Stimulated activated naive B cell treated with anti-CD40 and anti-IgM and Interleukin-4, amounts not matched to agents 10 μg/mL and 1 μg/mL and 100 μg/mL, for 72 hours (primary cell): ENCODE results near the gene B3GALT5.

Experiments used
- ATAC-seq, 2 donors: fragments of 150-1000 bp; cut with Tn5 transposase; replicated peaks; 2 replicates each; pipeline ENCODE4 v1.10.0; 2021; ENCODE audit warnings: moderate library complexity in 1 of 2
- DNase-seq: peaks from one replicate; pipeline ENCODE4 v3.0.0; 2021
- H3K27ac Mint-ChIP-seq: one replicate; pipeline ENCODE4 v1.8.0; 2022; ENCODE audit warnings: mild to moderate bottlenecking, mixed read lengths
- H3K27me3 Mint-ChIP-seq, 2 donors: one replicate each; pipeline ENCODE4 v1.8.0; 2022; ENCODE audit warnings: mixed read lengths in 2 of 2
- H3K36me3 Mint-ChIP-seq, 2 donors: one replicate each; pipeline ENCODE4 v1.8.0; 2022; ENCODE audit warnings: mixed read lengths in 2 of 2, mild to moderate bottlenecking in 1 of 2
- H3K4me1 Mint-ChIP-seq, 2 donors: one replicate each; pipeline ENCODE4 v1.8.0; 2022; ENCODE audit warnings: mixed read lengths in 2 of 2, mild to moderate bottlenecking in 1 of 2
- H3K4me3 Mint-ChIP-seq, 2 donors: one replicate each; pipeline ENCODE4 v1.8.0; 2022; ENCODE audit warnings: mild to moderate bottlenecking in 2 of 2, mixed read lengths in 2 of 2, moderate library complexity in 1 of 2
- H3K9me3 Mint-ChIP-seq, 2 donors: one replicate each; pipeline ENCODE4 v1.8.0; 2022; ENCODE audit warnings: mixed read lengths in 2 of 2, mild to moderate bottlenecking in 1 of 2

The B3GALT5 gene

GRCh38 chr21:39595465-39595864 is 17.3 kb upstream of the B3GALT5 start:
- no peaks in the 10 kb centered on the region for H3K9me3 Mint-ChIP-seq
- no peaks in the 10 kb centered on the region for H3K4me1 Mint-ChIP-seq

GRCh38 chr21:39597595-39597994 is 15.1 kb upstream of the B3GALT5 start:
- H3K4me1 Mint-ChIP-seq, result no peaks in the 10 kb centered on the region
- no peak overlapping the region for H3K4me3 Mint-ChIP-seq
- no peak for DNase-seq
- no peaks in the 10 kb centered on the region for H3K36me3 Mint-ChIP-seq
- peaks cover 9 to 18% of the 10 kb centered on the region in 2 donors for H3K27me3 Mint-ChIP-seq
- H3K9me3 Mint-ChIP-seq, result no peaks in the 10 kb centered on the region
- ATAC-seq, result no peak
- H3K27ac Mint-ChIP-seq, result no peak overlapping the region

More at GRCh38 chr21:39595465-39595864, 17.3 kb upstream of the B3GALT5 start:
- Mint-ChIP-seq H3K36me3 (no peaks in the 10 kb centered on the region), H3K27ac (no peak overlapping the region), H3K4me3 (no peak overlapping the region), H3K27me3 (peaks cover 0 to 6% of the 10 kb centered on the region in 2 donors)
- DNase-seq (no peak), ATAC-seq (no peak)

- Mint-ChIP-seq H3K9me3 (no peaks in the 10 kb centered on the region), H3K27me3 (peaks cover 9 to 18% of the 10 kb centered on the region in 2 donors), H3K4me1 (no peaks in the 10 kb centered on the region), H3K4me3 (no peak overlapping the region), H3K27ac (no peak overlapping the region), H3K36me3 (no peaks in the 10 kb centered on the region)
- DNase-seq (no peak), ATAC-seq (no peak)
Measured at GRCh38 chr21:39599191-39599970, 13.4 kb upstream of the B3GALT5 start.

DNA sequence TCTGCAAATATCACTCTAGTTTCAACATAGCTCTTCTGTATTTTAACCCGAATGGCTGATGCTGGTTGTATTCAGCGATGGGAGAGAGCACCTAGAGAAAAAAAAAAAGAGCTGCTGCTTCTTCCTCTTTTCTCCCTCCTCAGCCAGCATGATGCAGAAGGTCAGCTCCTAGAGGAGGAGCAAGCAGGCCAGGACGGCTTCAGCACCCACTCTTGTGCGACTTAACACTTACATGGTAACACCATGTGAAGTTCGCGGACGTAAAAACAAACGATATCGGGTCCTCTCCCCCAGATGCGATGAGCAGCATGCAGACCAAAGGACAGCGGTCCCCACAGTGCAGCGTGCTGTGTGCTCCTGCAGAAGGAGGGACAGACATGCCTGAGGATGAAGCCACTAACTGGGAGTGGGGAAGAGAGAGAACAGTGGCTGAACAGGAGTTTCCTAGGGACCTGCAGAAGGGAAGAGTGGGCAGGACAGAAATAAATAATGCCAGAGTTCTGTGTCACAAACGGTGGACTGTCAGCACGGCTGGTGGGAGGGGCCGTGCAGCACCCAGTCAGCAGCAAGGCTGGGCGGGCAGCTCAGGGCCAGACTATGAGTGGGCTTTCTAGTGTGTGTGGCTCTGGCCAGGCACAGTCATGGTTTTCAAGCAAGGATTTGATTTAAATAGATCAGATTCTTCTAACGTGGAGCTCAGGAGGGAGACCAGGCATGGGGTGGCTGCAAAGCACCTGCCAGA is 11.4 kb upstream of the B3GALT5 start:
- Mint-ChIP-seq H3K4me1 (no peaks in the 10 kb centered on the region), H3K4me3 (no peak overlapping the region), H3K36me3 (no peaks in the 10 kb centered on the region), H3K27ac (no peak overlapping the region), H3K9me3 (no peaks in the 10 kb centered on the region), H3K27me3 (peaks cover 9 to 18% of the 10 kb centered on the region in 2 donors)
- DNase-seq (no peak), ATAC-seq (no peak)

DNA sequence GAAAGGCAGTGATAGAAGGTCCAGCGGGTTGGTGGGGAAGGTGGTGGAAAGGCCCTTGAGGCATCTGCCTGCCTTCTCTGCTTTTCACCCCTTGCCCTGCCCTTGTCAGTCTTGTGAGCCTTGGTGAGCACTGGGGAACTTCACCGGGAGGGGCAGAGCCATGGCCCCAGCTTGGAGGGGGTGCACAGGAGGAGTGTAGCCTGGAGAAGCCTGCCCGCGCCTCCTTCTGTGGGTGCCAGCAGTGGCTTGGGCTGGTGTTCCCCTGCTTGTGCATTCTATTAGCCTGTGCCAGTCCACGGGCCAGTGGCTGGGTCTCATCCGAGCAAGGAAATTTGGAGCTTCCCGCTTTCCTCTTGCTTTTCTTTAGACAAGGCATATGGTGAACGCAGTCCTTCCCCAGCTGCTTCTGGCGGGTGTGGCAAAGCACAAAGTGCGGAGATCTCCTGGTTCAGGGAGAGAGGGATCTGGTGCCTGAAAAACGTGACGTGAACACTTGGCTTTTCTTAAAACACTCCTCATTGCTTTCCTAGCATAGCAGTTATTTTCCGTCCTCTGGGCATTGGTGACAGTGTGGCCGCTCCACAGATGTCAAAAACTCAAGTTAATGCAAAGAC is 10.6 kb upstream of the B3GALT5 start:
- H3K36me3 Mint-ChIP-seq, result no peaks in the 10 kb centered on the region
- ATAC-seq (no peak), DNase-seq (no peak)
- no peak overlapping the region for H3K27ac Mint-ChIP-seq
- H3K4me1 Mint-ChIP-seq, result no peaks in the 10 kb centered on the region
- H3K4me3 Mint-ChIP-seq, result no peak overlapping the region
- peaks cover 9 to 18% of the 10 kb centered on the region in 2 donors for H3K27me3 Mint-ChIP-seq
- no peaks in the 10 kb centered on the region for H3K9me3 Mint-ChIP-seq

DNA sequence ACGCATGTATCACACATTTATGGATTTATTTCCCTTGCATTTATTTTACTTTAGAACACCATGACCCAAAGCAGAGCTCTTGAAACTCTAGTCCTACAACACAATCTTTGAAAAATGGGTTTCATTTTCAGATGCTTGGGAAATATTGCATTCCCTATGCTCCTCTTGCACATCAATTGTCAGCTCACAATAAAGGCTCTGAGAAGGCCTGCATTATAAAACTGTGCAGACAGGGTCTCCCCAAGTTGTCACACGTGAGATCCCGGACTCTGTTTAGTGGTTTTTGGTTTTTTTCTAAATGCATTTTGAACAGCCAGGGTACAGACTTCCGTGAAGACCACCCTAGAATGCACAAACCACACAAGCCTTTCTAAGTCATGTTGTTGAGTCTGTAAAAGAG is 9.9 kb upstream of the B3GALT5 start:
- no peaks in the 10 kb centered on the region for H3K36me3 Mint-ChIP-seq
- no peaks in the 10 kb centered on the region for H3K4me1 Mint-ChIP-seq
- H3K27me3 Mint-ChIP-seq, result peaks cover 9 to 18% of the 10 kb centered on the region in 2 donors
- no peaks in the 10 kb centered on the region for H3K9me3 Mint-ChIP-seq
- DNase-seq, result no peak
- no peak overlapping the region for H3K4me3 Mint-ChIP-seq
- ATAC-seq, result no peak
- no peak overlapping the region for H3K27ac Mint-ChIP-seq

DNA sequence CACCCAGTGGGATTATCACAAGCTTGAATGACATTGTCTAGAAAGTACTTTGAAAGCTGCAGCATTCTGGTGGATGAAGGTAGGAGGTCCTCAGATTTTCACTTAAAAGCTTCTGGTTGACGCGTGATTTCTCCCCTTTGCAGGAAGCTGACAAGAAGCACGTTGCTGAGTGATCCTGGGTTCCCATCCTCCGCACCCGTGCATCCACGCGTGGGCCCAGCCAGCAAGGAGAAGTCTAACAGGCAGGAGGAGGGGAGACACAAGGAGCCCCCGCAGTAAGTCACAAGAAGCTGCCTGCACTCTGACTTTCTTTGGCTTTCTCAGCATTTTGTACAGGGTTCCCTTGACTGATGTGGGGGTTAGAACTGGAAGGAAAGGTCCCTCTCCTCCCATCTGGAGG is 7.8 kb upstream of the B3GALT5 start:
- ATAC-seq, result no peak
- H3K4me3 Mint-ChIP-seq, result no peak overlapping the region
- H3K27ac Mint-ChIP-seq, result no peak overlapping the region
- DNase-seq, result no peak
- H3K27me3 Mint-ChIP-seq, result peaks cover 21 to 25% of the 10 kb centered on the region in 2 donors
- H3K9me3 Mint-ChIP-seq, result no peaks in the 10 kb centered on the region
- H3K4me1 Mint-ChIP-seq, result no peaks in the 10 kb centered on the region
- H3K36me3 Mint-ChIP-seq, result no peaks in the 10 kb centered on the region

GRCh38 chr21:39610703-39611102 is 2.0 kb upstream of the B3GALT5 start:
- DNase-seq (no peak), ATAC-seq (no peak)
- no peaks in the 10 kb centered on the region for H3K36me3 Mint-ChIP-seq
- no peak overlapping the region for H3K27ac Mint-ChIP-seq
- H3K4me3 Mint-ChIP-seq, result no peak overlapping the region
- no peaks in the 10 kb centered on the region for H3K9me3 Mint-ChIP-seq
- peaks cover 5 to 7% of the 10 kb centered on the region in 2 donors for H3K4me1 Mint-ChIP-seq
- peaks cover 43 to 58% of the 10 kb centered on the region in 2 donors for H3K27me3 Mint-ChIP-seq

DNA sequence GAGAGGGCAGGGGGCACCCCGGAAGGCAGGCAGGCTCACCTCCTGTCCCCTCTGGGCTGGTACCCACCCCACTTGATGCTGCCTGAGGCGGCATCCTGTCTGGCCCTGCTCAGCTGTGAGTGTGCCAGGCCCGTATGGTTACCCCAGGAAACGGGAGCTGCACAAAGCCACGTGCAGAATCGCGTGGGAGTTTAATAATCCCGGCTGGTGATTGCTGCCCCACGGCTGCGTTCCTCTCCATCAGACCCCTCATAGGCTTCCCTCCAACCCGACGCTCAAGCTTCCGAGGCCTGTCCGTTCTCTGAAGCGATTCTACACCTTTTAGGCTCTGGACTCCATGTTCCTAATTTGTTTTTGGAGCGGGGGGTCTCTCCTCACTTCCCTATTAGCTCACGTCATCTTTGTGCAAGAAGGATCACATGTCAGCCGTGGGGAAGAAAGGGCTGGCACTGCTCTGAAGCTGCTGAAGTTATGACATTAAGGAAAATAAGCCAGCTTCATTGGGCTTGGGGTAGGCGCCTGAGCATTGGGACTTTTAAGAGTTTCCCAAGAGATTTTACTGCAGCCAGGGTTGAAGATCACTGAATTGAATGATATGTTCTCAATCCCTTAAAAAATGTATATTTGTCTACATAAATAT is 1.1 kb upstream of the B3GALT5 start:
- H3K27ac Mint-ChIP-seq, result no peak overlapping the region
- H3K36me3 Mint-ChIP-seq, result no peaks in the 10 kb centered on the region
- H3K4me3 Mint-ChIP-seq, result no peak overlapping the region
- H3K27me3 Mint-ChIP-seq, result peaks cover 48 to 64% of the 10 kb centered on the region in 2 donors
- no peak for DNase-seq
- H3K9me3 Mint-ChIP-seq, result no peaks in the 10 kb centered on the region
- no peak for ATAC-seq
- H3K4me1 Mint-ChIP-seq, result peaks cover 5 to 7% of the 10 kb centered on the region in 2 donors

- Mint-ChIP-seq H3K36me3 (no peaks in the 10 kb centered on the region), H3K4me3 (no peak overlapping the region), H3K27me3 (peaks cover 53 to 64% of the 10 kb centered on the region in 2 donors), H3K4me1 (peaks cover 5 to 7% of the 10 kb centered on the region in 2 donors), H3K27ac (no peak overlapping the region), H3K9me3 (no peaks in the 10 kb centered on the region)
- ATAC-seq (no peak), DNase-seq (no peak)
Measured at GRCh38 chr21:39613041-39613934, 548 bp downstream of the B3GALT5 start.

- Mint-ChIP-seq H3K27me3 (peaks cover 37 to 49% of the 10 kb centered on the region in 2 donors), H3K27ac (no peak overlapping the region), H3K9me3 (peaks cover 0 to 4% of the 10 kb centered on the region in 2 donors)
Measured at GRCh38 chr21:39616211-39616772, 3.6 kb downstream of the B3GALT5 start.

GRCh38 chr21:39620856-39621255 is 8.1 kb downstream of the B3GALT5 start:
- H3K27me3 Mint-ChIP-seq, result peaks cover 17 to 18% of the 10 kb centered on the region in 2 donors
- H3K36me3 Mint-ChIP-seq, result peaks cover 0 to 5% of the 10 kb centered on the region in 2 donors
- ATAC-seq (no peak), DNase-seq (no peak)
- no peak overlapping the region for H3K4me3 Mint-ChIP-seq
- no peak overlapping the region for H3K27ac Mint-ChIP-seq
- H3K4me1 Mint-ChIP-seq, result no peaks in the 10 kb centered on the region
- H3K9me3 Mint-ChIP-seq, result peaks cover 9 to 16% of the 10 kb centered on the region in 2 donors

More at GRCh38 chr21:39616211-39616772, 3.6 kb downstream of the B3GALT5 start:
- Mint-ChIP-seq H3K4me1 (peaks cover 5 to 7% of the 10 kb centered on the region in 2 donors), H3K4me3 (no peak overlapping the region), H3K36me3 (no peaks in the 10 kb centered on the region)
- ATAC-seq, result no peak
- no peak for DNase-seq

GRCh38 chr21:39625211-39625895 is 12.6 kb downstream of the B3GALT5 start:
- Mint-ChIP-seq H3K36me3 (peaks cover 0 to 5% of the 10 kb centered on the region in 2 donors), H3K4me1 (no peaks in the 10 kb centered on the region), H3K27ac (no peak overlapping the region), H3K9me3 (peaks cover 6 to 20% of the 10 kb centered on the region in 2 donors), H3K27me3 (peaks cover 10 to 17% of the 10 kb centered on the region in 2 donors), H3K4me3 (no peak overlapping the region)
- DNase-seq (no peak), ATAC-seq (no peak)
